Ovary (tissue), 9 donors: ENCODE data around the gene NDUFS7. TPM values are rescaled to one million over a fixed set of nuclear protein-coding genes. Genes with fewer than 3 reads are reported as not detected.

Experiments
- DNase-seq, 5 donors: peaks; one replicate each; pipeline ENCODE4 v3.0.0-alpha.2; 2019 to 2020
- H3K27ac ChIP-seq, 2 donors: fragments of 200-600 bp; one replicate each; pipeline versions ENCODE4 v1.5.1 to v1.8.0; 2019 to 2022
- H3K27me3 ChIP-seq: fragments of 200-600 bp; one replicate; pipeline ENCODE4 v1.8.0; 2022
- H3K36me3 ChIP-seq: fragments of 200-600 bp; sonication (generic); one replicate; pipeline ENCODE4 v1.5.1; 2019
- H3K4me1 ChIP-seq: one replicate; pipeline ENCODE4 v1.8.1; 2013; ENCODE audit warnings: mild to moderate bottlenecking, moderate library complexity; ENCODE audit not compliant: insufficient read depth
- H3K4me3 ChIP-seq: fragments of 200-600 bp; sonication (generic); one replicate; pipeline ENCODE4 v1.5.1; 2017
- H3K9me3 ChIP-seq, 2 donors: fragments of 200-600 bp in 1 of 2; sonication (generic) in 1 of 2; one replicate each; pipeline versions ENCODE4 v1.5.1 to v1.8.1; 2013 to 2019; ENCODE audit warnings: mild to moderate bottlenecking in 1 of 2, moderate library complexity in 1 of 2
- EP300 ChIP-seq: sonication (generic); formaldehyde crosslinking; IDR thresholded peaks from one replicate; pipeline ENCODE4 v1.6.1; 2017; ENCODE audit warnings: antibody characterized with exemption
- POLR2A ChIP-seq: fragments of 450-650 bp; IDR thresholded peaks from one replicate; pipeline ENCODE4 v1.6.1; 2017; ENCODE audit warnings: antibody characterized with exemption, mild to moderate bottlenecking, moderate library complexity
- WGBS, 3 donors: extraction: QIAGEN DNeasy Blood & Tissue Kit in 1 of 3; methylation state at CpG; one replicate each; pipeline versions ENCODE4 v1.1.5 to v1.1.7; 2013 to 2017; 5-methylcytosine and 5-hydroxymethylcytosine counted together
- intact Hi-C, 4 donors: fragments of 100-400 bp; cut with DNase I; formaldehyde crosslinking; loops; one replicate each; pipeline versions ENCODE4 v1.11.0 to v1.15.1; 2022 to 2023
- polyA plus RNA-seq, 2 donors: library from polyadenylated mRNA; stranded (reverse); fragments of 200-250 nt in 1 of 2; fragments of 350-450 nt in 1 of 2; fragmentation: Illumina TruSeq in 1 of 2; extraction: RNeasy Lipid Tissue Mini Kit (QIAGEN cat#74804) in 1 of 2; gene quantifications; one replicate each; pipeline ENCODE4 v1.2.3, GENCODE V29; 2013 to 2014
- total RNA-seq, 7 donors: library from RNA; depleted of rRNA in 2 of 7; stranded (reverse); fragments of >200 nt in 2 of 7; fragmentation: NEBNext Ultra II Directional in 3 of 7; extraction: Animal tissue kit (Norgen Biotek cat#: 25700) in 3 of 7; gene quantifications; one replicate each; pipeline versions ENCODE4 v1.1.0 to v1.2.4, GENCODE V29; 2016 to 2023
- TF ChIP-seq, protein P1 (sequence below), 3 donors: fragments of 450-650 bp in 2 of 3; fragments of 200-600 bp in 1 of 3; IDR thresholded peaks; one replicate each; pipeline versions ENCODE4 v1.5.1 to v1.8.0; 2016 to 2022; ENCODE audit warnings: antibody characterized with exemption in 3 of 3, mild to moderate bottlenecking in 1 of 3
- donor health status: DM: no; HTN: no; CAD: no; lungs with moderate emphysema.
- donor health status: DM: no; HTN: no; CAD: no.
- donor health status: Bipolar disorder and iron deficiency.
- donor health status: DM: yes; HTN: yes; CAD: no.
- donor health status: DM: no; HTN: no; CAD: no.
- donor health status: DM: yes; HTN: yes; CAD: no.

The NDUFS7 gene
- total and polyA plus RNA-seq, 9 donors: 0.72 to 112 (median 79.9) TPM

DNA sequence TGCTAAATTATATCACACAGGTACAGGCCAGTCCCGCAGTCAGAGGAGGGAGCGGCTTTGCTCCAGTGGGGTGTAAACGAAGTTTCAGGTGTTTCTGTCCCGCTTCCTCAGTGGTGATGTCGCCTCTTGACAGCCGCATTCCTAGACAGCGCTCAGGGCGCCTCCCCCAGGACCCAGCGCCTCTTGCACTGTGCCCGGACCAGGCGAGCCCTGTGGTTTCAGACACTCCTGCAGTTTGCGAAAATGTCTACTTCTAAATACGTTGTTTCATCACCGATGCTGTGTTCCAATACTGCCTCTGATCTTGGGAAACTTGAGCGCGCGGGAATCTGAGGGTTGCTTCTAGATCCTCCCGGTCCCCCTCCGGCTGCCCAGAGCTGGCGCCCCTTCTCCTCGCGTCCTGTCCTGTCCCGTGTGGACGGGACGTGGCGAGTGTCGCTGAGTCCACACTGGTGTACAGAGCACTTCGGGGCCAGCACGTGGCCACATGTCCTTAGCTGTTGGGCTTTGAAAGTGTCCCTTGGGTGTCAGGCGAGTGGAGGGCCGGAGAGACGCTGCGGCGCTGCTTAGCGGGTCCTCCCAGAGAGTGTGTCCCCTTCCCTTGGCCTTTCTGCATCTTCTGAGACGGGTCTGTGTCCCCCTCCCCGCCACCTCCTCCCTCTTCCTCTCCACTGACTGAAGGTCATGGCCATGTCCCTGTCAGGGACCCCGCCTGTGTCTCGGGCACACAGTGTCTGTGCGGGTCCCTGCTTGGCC is 39.9 kb downstream of the NDUFS7 start:
- Histone ChIP-seq H3K4me3 (no peak overlapping the region), H3K4me1 (peaks cover 2% of the 10 kb centered on the region), H3K36me3 (no peaks in the 10 kb centered on the region), H3K27ac (no peak overlapping the region), H3K27me3 (no peaks in the 10 kb centered on the region), H3K9me3 (no peaks in the 10 kb centered on the region)
- TF ChIP-seq, protein P1, sequence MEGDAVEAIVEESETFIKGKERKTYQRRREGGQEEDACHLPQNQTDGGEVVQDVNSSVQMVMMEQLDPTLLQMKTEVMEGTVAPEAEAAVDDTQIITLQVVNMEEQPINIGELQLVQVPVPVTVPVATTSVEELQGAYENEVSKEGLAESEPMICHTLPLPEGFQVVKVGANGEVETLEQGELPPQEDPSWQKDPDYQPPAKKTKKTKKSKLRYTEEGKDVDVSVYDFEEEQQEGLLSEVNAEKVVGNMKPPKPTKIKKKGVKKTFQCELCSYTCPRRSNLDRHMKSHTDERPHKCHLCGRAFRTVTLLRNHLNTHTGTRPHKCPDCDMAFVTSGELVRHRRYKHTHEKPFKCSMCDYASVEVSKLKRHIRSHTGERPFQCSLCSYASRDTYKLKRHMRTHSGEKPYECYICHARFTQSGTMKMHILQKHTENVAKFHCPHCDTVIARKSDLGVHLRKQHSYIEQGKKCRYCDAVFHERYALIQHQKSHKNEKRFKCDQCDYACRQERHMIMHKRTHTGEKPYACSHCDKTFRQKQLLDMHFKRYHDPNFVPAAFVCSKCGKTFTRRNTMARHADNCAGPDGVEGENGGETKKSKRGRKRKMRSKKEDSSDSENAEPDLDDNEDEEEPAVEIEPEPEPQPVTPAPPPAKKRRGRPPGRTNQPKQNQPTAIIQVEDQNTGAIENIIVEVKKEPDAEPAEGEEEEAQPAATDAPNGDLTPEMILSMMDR (IDR thresholded peaks at IDR 0.05): no peak
- TF ChIP-seq POLR2A (no peak), EP300 (no peak)
- WGBS, 3 donors: 89 to 92% (median 90%) methylated on average over 40 of the region's 40 CpGs
- DNase-seq: no peak
- intact Hi-C loops: no loop called here

DNA sequence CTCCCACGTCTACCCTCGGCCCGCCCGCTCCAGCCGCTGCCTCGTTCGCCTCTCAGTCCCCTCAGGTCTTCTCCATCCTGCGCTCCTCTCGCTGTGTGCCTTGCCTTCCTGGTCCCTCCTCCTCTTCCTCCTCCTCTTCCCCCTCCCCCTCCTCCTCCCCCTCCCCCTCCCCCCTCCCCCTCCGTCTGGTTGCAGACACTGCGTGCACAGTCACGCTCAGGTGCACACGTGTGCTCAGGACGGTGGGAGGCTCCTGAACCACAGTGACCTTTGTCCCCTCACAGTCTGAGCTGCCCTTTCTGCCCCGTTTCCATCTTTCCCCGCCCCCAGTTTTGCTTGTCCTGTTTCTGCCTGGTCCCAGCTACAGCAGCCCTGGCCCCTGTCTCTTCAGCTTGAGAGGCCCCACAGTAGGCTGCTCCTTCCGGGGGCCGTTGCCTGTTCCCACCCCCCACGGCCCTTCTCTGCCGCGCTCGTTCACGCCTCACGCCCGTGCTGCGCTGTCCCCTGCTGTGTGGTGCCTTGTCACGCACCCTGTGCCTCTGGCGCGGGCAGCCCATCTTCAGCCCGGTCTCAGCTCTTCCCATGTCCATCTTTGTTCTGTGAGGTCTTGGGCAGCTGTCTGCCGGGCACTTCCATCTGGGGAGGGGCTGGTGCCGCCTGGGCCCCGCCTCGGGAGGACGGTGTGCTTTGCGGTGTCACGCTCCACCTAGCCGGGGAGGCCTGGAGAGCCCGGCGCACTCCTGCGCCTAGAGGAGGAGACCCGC is 40.7 kb downstream of the NDUFS7 start:
- intact Hi-C loops: no loop called here
- WGBS, 3 donors: 81 to 84% (median 83%) methylated on average over 41 to 42 of the region's 42 CpGs
- H3K4me3 ChIP-seq: no peak overlapping the region
- H3K27ac ChIP-seq: no peak overlapping the region
- DNase-seq: no peak
- H3K27me3 ChIP-seq: no peaks in the 10 kb centered on the region
- H3K9me3 ChIP-seq: no peaks in the 10 kb centered on the region
- no peaks in the 10 kb centered on the region for H3K4me1 ChIP-seq
- H3K36me3 ChIP-seq: no peaks in the 10 kb centered on the region
- TF ChIP-seq, protein P1 (IDR thresholded peaks at IDR 0.05): no peak
- TF ChIP-seq EP300 (no peak), POLR2A (no peak)

DNA sequence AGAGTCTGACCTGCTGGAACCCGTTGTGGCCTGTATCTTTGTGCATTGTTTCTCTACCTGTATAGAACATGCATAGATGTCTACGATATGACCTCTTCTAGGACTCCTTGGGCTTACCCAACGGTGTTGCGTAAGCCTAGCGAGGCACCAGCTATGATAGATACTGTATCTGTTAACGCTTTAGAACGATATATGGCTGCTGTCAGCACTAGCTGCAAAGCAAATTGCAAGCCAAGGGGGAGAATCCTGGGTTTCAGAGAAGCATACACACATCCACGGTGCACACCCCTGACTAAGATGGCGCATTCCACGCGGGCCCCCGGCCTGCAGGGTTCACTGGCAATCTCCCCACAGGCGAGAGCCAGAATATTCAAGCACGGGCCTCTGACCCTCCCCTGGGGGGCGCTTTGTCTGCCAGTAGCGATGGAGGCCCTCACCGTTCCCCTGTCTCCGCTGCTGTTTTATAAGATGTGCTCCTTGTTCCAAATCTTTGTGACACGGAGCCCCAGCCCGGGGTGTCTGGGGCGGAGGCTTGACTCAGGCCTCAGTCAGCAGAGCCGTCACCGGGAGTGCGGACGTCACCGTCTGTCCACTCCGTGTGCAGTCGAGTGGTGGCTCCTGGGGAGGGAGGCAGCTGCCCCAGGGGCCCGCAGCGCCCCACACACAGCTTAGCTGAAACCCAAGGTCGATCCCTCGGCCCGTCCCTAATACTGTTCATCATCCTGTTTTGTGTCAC is 41.6 kb downstream of the NDUFS7 start:
- 81 to 86% (median 83%) methylated on average over 33 of the region's 33 CpGs for WGBS, 3 donors
- TF ChIP-seq EP300: no peak
- TF ChIP-seq POLR2A: no peak
- intact Hi-C loops: no loop called here
- Histone ChIP-seq H3K27ac (no peak overlapping the region), H3K4me1 (no peaks in the 10 kb centered on the region), H3K4me3 (no peak overlapping the region), H3K36me3 (no peaks in the 10 kb centered on the region), H3K9me3 (no peaks in the 10 kb centered on the region), H3K27me3 (no peaks in the 10 kb centered on the region)
- DNase-seq: no peak

DNA sequence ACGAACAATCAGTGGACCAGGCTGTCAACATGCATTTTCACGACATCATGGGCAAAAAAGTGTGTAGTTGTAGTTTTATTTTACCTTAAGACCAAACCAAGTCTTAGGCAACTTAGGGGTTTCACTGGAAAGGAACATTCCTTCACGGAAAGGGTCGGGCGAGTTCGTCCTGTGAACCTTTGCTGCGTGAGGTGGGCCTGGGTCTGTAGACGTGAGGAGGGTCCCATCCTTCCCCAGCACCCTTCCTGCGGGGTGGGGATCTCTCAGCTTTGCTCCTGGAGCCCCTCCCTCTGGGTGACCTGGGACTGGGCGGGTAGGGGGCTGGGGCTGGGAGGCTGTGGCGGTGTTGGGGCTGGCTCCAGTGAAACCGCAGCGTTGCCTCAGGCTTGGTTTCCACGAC is 42.2 kb downstream of the NDUFS7 start:
- TF ChIP-seq EP300 (no peak), POLR2A (no peak)
- TF ChIP-seq, protein P1 (IDR thresholded peaks at IDR 0.05): no peak
- WGBS, 3 donors: 86 to 91% (median 90%) methylated on average over 13 to 14 of the region's 14 CpGs
- Histone ChIP-seq H3K4me3 (no peak overlapping the region), H3K4me1 (no peaks in the 10 kb centered on the region), H3K27me3 (no peaks in the 10 kb centered on the region), H3K36me3 (no peaks in the 10 kb centered on the region), H3K27ac (no peak overlapping the region), H3K9me3 (no peaks in the 10 kb centered on the region)
- intact Hi-C loops: no loop called here
- DNase-seq: no peak
